BE2C (cell line): ENCODE measurements around the gene DLD.

Experiments used
- DNase-seq: peaks from one replicate; pipeline ENCODE4 v3.0.0-alpha.2; 2020
- H3K27me3 ChIP-seq: fragments of 250-450 bp; sonication (Bioruptor Pico); 2 replicates; pipeline ENCODE4 v1.5.1; 2020; ENCODE audit warnings: mild to moderate bottlenecking
- H3K36me3 ChIP-seq: fragments of 250-450 bp; sonication (Bioruptor Pico); 2 replicates; pipeline ENCODE4 v1.5.1; 2020; ENCODE audit warnings: mild to moderate bottlenecking
- H3K4me1 ChIP-seq: fragments of 250-450 bp; sonication (Bioruptor Pico); 2 replicates; pipeline ENCODE4 v1.5.1; 2020
- H3K4me3 ChIP-seq: 2 replicates; pipeline ENCODE4 v1.5.1; 2011; ENCODE audit warnings: low read depth, low read length
- H3K9me3 ChIP-seq: fragments of 250-450 bp; sonication (Bioruptor Pico); 2 replicates; pipeline ENCODE4 v1.5.1; 2020
- TF ChIP-seq, protein P1 (sequence below): IDR thresholded peaks from 2 replicates; pipeline ENCODE4 v1.5.1; 2012; ENCODE audit warnings: mild to moderate bottlenecking, low read depth, low read length

DLD gene

GRCh38 chr7:107858280-107858679 lies 32.7 kb upstream of the DLD start:
- TF ChIP-seq, protein P1, sequence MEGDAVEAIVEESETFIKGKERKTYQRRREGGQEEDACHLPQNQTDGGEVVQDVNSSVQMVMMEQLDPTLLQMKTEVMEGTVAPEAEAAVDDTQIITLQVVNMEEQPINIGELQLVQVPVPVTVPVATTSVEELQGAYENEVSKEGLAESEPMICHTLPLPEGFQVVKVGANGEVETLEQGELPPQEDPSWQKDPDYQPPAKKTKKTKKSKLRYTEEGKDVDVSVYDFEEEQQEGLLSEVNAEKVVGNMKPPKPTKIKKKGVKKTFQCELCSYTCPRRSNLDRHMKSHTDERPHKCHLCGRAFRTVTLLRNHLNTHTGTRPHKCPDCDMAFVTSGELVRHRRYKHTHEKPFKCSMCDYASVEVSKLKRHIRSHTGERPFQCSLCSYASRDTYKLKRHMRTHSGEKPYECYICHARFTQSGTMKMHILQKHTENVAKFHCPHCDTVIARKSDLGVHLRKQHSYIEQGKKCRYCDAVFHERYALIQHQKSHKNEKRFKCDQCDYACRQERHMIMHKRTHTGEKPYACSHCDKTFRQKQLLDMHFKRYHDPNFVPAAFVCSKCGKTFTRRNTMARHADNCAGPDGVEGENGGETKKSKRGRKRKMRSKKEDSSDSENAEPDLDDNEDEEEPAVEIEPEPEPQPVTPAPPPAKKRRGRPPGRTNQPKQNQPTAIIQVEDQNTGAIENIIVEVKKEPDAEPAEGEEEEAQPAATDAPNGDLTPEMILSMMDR: no peak
- H3K4me1 ChIP-seq: no peaks in the 10 kb centered on the region
- H3K4me3 ChIP-seq: no peak overlapping the region
- no peak for DNase-seq
- no peaks in the 10 kb centered on the region for H3K36me3 ChIP-seq
- H3K27me3 ChIP-seq: peaks cover 8% of the 10 kb centered on the region; the same call in 1 of the 2 replicates
- no peaks in the 10 kb centered on the region for H3K9me3 ChIP-seq

GRCh38 chr7:107860279-107860961 lies 30.6 kb upstream of the DLD start:
- TF ChIP-seq, protein P1: no peak
- no peak for DNase-seq
- Histone ChIP-seq H3K36me3 (no peaks in the 10 kb centered on the region), H3K27me3 (no peaks in the 10 kb centered on the region), H3K4me3 (no peak overlapping the region), H3K9me3 (no peaks in the 10 kb centered on the region), H3K4me1 (no peaks in the 10 kb centered on the region)

DNA sequence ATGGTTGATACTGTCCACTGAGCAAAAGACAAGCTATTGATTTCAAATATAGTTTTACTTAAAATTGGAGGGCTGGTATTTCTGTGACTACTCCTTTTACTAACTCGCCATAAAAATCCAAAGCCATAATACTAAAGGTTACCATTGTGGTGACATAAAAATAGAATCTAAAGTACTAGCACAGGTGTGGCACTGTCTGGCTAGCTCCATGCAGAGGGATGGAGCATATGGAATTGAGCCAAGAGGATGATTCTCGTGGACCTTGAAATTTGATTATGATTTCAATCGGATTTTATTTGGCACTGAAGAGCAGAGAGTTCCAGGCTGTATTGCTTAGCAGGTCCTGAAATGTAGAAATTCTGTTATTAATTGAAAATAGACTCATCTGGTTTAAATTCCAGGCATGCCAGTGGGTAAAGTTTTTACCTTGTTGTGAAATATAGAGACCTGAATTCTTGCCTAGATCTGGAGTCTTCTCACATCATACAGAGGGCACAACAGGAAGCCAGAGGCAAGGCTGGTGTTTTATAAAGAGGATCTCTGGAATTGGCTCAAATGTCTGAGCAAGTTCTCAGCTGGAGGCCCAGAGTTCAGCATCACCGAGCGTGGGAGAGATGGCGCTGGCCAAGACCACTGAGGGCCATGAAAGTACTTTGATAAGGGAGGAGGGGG lies 29.9 kb upstream of the DLD start:
- Histone ChIP-seq H3K36me3 (no peaks in the 10 kb centered on the region), H3K27me3 (no peaks in the 10 kb centered on the region), H3K4me3 (no peak overlapping the region), H3K9me3 (no peaks in the 10 kb centered on the region), H3K4me1 (no peaks in the 10 kb centered on the region)
- no peak for DNase-seq
- TF ChIP-seq, protein P1: no peak

DNA sequence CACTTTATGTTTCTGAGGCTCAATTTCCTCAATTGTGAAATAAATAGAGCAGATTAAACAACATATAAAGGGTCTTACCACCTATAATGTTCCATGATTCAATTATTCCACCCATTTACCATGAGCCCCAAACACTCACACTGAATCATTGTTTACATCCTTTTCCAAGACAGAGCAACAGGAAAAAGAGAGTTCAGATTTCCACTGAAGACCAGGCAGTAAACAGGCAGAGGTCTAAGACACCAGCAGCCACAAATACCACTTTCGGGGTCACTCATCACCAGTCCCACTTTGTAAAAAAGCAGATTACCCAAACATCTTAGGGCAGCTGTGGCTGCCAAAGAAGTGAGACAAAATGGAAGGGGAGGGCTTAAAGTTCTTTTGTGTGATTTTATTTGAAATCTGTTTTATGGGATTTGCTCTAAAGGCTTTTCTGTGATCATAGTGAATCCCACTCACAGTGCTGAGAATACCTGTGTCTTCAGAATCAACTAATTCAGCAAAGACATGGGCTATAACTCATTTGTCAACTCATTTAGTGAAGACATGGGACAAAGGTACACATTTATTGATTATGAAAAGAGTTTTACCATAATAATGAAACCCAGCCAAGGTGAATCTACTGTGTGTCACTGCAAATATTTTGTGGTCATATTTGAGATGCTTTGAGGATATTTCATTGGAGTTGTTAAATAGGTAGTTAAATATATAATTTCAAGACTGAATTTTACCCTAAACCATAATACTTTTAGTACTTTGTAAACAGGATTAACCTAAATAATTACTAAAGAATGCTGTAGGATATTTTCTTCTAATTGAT lies 24.8 kb upstream of the DLD start:
- H3K4me1 ChIP-seq: no peaks in the 10 kb centered on the region
- no peaks in the 10 kb centered on the region for H3K27me3 ChIP-seq
- H3K36me3 ChIP-seq: no peaks in the 10 kb centered on the region
- H3K4me3 ChIP-seq: no peak overlapping the region
- H3K9me3 ChIP-seq: no peaks in the 10 kb centered on the region
- DNase-seq: no peak
- TF ChIP-seq, protein P1: no peak

DNA sequence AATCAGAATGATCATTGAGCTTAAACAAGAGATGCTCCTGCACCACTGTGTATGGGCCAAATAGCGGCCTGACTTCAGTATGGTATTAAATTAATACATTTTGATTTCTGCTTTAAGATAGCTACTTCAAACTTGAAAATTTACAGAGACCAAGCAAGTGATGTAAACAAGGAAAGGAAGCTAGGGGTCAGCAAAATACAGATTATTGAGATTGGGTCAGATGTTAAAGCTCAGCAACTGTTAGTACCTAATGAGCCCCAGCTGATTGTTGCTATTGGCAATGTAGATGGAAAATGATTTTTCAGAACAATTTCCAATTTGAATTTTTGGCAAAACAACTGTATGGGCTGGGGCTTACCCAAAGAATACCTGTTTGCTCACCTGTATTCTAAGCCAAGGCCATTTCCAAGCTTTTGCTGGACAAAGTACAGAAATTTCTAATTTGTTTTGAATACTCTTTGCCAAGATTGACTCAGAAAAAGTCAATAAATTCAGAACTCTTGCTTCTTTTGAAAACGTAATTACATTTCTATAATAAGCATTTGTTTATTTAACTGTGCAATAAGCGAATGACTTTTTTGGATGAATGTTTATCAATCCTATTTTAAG lies 23.0 kb upstream of the DLD start:
- H3K4me3 ChIP-seq: no peak overlapping the region
- H3K36me3 ChIP-seq: no peaks in the 10 kb centered on the region
- H3K4me1 ChIP-seq: no peaks in the 10 kb centered on the region
- H3K27me3 ChIP-seq: no peaks in the 10 kb centered on the region
- no peak for DNase-seq
- TF ChIP-seq, protein P1: no peak
- H3K9me3 ChIP-seq: no peaks in the 10 kb centered on the region
